SU-DHL-6 (cell line): Measurements from ENCODE around the gene RPTOR.

Experiments
- EZH2phosphoT487 ChIP-seq: fragments of 200-600 bp; sonication (generic), shearing (Covaris generic); conservative IDR thresholded peaks from 2 replicates; pipeline ENCODE4 v1.6.1; 2018; ENCODE audit warnings: mild to moderate bottlenecking, antibody characterized with exemption, low read length, moderate library complexity, mixed read lengths
- TF ChIP-seq, protein P1 (sequence below): fragments of 200-600 bp; sonication (generic); IDR thresholded peaks from one replicate; pipeline ENCODE4 v1.5.1; 2017; ENCODE audit warnings: antibody characterized with exemption, mild to moderate bottlenecking, low read length, moderate library complexity; ENCODE audit not compliant: insufficient read depth, poor library complexity, severe bottlenecking

DNA sequence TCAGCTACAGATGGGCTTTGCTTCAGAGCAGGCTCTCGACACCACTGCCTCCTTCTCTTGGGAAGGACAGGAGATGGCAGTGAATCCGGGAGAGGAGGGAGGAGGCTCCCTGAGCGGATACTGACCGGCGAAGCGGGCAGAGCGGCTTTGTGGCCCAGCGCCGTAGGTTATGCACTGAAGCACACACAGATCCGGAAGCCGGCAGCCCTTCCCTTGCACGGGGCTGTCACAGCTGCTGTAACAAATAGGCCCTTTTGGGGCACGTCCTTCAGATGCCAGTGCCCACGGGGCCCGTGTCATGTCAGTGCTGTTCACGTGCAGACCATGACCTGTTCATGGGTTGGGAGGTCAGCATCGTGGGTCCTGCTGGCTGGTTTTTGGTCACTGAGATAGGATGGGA, 302.3 kb downstream of the RPTOR start:
- TF ChIP-seq, protein P1, sequence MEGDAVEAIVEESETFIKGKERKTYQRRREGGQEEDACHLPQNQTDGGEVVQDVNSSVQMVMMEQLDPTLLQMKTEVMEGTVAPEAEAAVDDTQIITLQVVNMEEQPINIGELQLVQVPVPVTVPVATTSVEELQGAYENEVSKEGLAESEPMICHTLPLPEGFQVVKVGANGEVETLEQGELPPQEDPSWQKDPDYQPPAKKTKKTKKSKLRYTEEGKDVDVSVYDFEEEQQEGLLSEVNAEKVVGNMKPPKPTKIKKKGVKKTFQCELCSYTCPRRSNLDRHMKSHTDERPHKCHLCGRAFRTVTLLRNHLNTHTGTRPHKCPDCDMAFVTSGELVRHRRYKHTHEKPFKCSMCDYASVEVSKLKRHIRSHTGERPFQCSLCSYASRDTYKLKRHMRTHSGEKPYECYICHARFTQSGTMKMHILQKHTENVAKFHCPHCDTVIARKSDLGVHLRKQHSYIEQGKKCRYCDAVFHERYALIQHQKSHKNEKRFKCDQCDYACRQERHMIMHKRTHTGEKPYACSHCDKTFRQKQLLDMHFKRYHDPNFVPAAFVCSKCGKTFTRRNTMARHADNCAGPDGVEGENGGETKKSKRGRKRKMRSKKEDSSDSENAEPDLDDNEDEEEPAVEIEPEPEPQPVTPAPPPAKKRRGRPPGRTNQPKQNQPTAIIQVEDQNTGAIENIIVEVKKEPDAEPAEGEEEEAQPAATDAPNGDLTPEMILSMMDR, result no peak
- no peak for TF ChIP-seq EZH2phosphoT487
